Stimulated activated memory B cell treated with anti-CD40 and anti-IgM and Interleukin-4, amounts not matched to agents 10 μg/mL and 1 μg/mL and 100 μg/mL, for 72 hours (primary cell): ENCODE measurements around the gene CRIP1.

ENCODE experiments used
- ATAC-seq: fragments of 150-1000 bp; cut with Tn5 transposase; 2 replicates; pipeline ENCODE4 v1.10.0; 2021
- H3K27ac Mint-ChIP-seq: one replicate; pipeline ENCODE4 v1.8.0; 2022; ENCODE audit warnings: mild to moderate bottlenecking, mixed read lengths
- H3K27me3 Mint-ChIP-seq: one replicate; pipeline ENCODE4 v1.8.0; 2022; ENCODE audit warnings: mixed read lengths
- H3K36me3 Mint-ChIP-seq: one replicate; pipeline ENCODE4 v1.8.0; 2022; ENCODE audit warnings: mixed read lengths
- H3K4me1 Mint-ChIP-seq: one replicate; pipeline ENCODE4 v1.8.0; 2022; ENCODE audit warnings: mixed read lengths
- H3K4me3 Mint-ChIP-seq: one replicate; pipeline ENCODE4 v1.8.0; 2022; ENCODE audit warnings: mild to moderate bottlenecking, moderate library complexity, mixed read lengths
- H3K9me3 Mint-ChIP-seq: one replicate; pipeline ENCODE4 v1.8.0; 2022; ENCODE audit warnings: mixed read lengths

Gene CRIP1

DNA sequence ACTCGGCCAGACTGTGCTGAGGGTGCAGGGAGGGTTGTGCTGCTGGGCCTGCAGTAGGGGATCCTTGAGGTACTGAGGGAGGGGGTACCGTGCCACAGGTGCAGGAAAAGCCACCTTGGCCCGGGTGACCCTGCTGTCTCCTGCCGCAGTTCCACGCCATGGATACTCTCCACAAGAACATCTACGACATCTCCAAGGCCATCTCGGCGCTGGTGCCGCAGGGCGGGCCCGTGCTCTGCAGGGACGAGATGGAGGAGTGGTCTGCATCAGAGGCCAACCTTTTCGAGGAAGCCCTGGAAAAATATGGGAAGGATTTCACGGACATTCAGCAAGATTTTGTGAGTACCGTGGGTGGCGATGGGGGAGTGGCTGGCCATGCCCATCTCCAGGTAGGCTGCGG is 26.1 kb upstream of the CRIP1 start:
- Mint-ChIP-seq H3K36me3 (peaks cover 32% of the 10 kb centered on the region), H3K4me1 (peaks cover 2% of the 10 kb centered on the region), H3K27me3 (no peaks in the 10 kb centered on the region), H3K4me3 (no peak overlapping the region), H3K27ac (no peak overlapping the region), H3K9me3 (no peaks in the 10 kb centered on the region)
- ATAC-seq: no peak

DNA sequence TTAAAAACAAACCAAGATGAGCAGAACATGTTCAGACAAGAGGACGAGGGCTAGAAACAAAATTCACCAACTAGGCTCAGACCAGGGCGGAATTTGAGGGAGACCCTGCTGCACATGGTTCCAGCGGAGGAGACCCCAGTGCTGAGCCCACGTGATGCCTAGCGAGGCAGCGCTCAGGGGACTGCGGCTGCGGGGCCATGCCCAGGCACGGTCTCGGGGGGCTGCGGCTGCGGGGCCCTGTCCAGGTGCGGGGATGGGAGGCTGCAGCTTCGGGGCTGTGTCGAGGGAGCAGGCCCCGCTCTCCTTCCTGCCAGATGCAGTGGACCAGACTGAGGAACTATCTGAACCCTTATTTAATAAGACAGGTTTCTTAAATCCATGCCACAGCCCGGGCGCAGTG is 24.8 kb upstream of the CRIP1 start:
- no peak for ATAC-seq
- Mint-ChIP-seq H3K4me1 (no peaks in the 10 kb centered on the region), H3K27ac (no peak overlapping the region), H3K9me3 (no peaks in the 10 kb centered on the region), H3K4me3 (no peak overlapping the region), H3K36me3 (peaks cover 30% of the 10 kb centered on the region), H3K27me3 (no peaks in the 10 kb centered on the region)

DNA sequence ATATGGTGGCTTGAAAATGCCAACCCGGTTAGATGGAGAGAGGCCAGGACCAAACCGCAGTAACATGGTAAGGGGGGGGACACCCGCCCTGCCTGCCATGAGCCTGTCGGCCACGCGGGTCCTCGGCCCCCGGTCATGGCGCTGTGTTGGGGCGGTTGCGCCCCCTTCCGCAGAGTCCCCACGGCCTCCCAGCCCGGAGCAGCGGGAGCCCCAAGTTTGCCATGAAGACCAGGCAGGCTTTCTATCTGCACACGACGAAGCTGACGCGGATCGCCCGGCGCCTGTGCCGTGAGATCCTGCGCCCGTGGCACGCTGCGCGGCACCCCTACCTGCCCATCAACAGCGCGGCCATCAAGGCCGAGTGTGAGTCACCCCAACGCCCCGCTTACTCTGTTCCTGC is 22.2 kb upstream of the CRIP1 start:
- no peak for ATAC-seq
- H3K4me3 Mint-ChIP-seq: no peak overlapping the region
- no peaks in the 10 kb centered on the region for H3K4me1 Mint-ChIP-seq

GRCh38 chr14:105465209-105466031 is 21.3 kb upstream of the CRIP1 start:
- H3K27me3 Mint-ChIP-seq: no peaks in the 10 kb centered on the region
- no peak for ATAC-seq
- no peak overlapping the region for H3K27ac Mint-ChIP-seq
- no peaks in the 10 kb centered on the region for H3K4me1 Mint-ChIP-seq
- H3K4me3 Mint-ChIP-seq: no peak overlapping the region
- peaks cover 28% of the 10 kb centered on the region for H3K36me3 Mint-ChIP-seq
- H3K9me3 Mint-ChIP-seq: no peaks in the 10 kb centered on the region

More for the DNA sequence above, 22.2 kb upstream of the CRIP1 start:
- no peaks in the 10 kb centered on the region for H3K9me3 Mint-ChIP-seq
- no peak overlapping the region for H3K27ac Mint-ChIP-seq
- H3K27me3 Mint-ChIP-seq: no peaks in the 10 kb centered on the region
- H3K36me3 Mint-ChIP-seq: peaks cover 30% of the 10 kb centered on the region

DNA sequence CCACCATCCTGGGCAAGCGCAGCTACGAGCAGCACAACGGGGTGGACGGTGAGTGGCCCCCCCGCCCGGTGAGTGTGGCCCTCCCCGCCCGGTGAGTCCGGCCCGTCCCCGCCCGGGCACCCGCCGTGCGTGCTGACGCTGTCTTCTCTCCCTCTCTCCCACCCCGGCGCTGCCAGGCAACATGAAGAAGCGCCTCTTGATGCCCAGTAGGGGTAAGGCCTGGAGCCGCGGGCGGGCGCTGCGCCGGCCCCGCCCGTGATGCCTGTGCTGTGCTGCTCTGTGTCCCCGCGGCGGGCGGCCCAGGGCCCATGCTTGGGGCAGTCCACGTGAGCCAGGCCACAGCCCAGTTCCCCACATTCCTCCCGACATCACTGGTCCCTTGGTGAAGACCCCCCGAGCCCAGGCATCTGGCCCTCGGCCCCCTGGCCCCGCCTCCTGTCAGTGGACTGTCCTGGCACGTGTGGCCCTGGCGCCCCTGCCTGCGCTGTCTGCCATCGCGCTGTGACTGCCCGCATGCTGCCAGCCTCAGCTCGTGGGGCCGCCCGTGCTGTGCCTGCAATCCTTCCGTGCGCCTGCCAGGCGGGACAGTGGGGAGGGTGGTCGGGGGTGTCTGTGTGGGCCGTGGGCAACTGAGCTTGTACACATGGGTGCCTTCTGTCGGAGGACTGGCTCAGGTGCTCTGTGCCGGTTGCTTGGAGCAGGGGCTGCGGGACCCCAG is 20.0 kb upstream of the CRIP1 start:
- no peaks in the 10 kb centered on the region for H3K9me3 Mint-ChIP-seq
- peak; percentile 17 for ATAC-seq
- H3K36me3 Mint-ChIP-seq: peaks cover 19% of the 10 kb centered on the region
- no peak overlapping the region for H3K27ac Mint-ChIP-seq
- no peaks in the 10 kb centered on the region for H3K27me3 Mint-ChIP-seq
- H3K4me1 Mint-ChIP-seq: peaks cover 2% of the 10 kb centered on the region
- H3K4me3 Mint-ChIP-seq: no peak overlapping the region

- H3K27ac Mint-ChIP-seq: no peak overlapping the region
These were observed 19.3 kb upstream of the CRIP1 start for GRCh38 chr14:105467249-105467941.

DNA sequence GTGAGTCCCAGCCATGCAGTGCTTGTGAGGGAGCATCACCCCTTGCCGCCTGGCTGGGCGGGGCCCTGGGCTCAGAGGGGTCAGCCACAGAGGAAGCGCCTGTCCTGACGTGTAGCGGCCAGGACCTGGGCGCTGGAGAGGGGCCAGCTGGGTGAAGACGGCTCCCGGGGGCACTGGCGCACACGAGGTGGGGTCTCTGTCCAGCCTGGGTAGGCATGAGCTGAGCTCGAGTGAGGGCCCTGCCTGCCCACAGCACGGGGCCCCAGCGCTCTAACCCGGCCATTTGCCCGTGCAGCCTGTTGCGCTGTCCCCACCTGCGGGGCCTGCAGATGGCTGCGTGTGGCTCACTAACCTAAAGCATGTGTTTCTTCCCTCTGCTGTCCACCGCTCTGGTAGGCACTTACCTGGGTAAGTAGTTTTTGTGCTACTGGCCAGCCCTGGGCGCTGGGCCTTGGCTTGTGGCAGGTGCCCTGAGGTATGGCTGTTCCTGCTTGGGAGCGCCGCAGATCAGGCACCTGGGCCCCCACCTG is 18.7 kb upstream of the CRIP1 start:
- H3K9me3 Mint-ChIP-seq: no peaks in the 10 kb centered on the region
- no peak for ATAC-seq
- peaks cover 13% of the 10 kb centered on the region for H3K36me3 Mint-ChIP-seq
- H3K4me1 Mint-ChIP-seq: peaks cover 11% of the 10 kb centered on the region
- H3K4me3 Mint-ChIP-seq: no peak overlapping the region
- H3K27me3 Mint-ChIP-seq: no peaks in the 10 kb centered on the region
- no peak overlapping the region for H3K27ac Mint-ChIP-seq

More at GRCh38 chr14:105467249-105467941, 19.3 kb upstream of the CRIP1 start:
- H3K9me3 Mint-ChIP-seq: no peaks in the 10 kb centered on the region
- H3K27me3 Mint-ChIP-seq: no peaks in the 10 kb centered on the region
- no peak overlapping the region for H3K4me3 Mint-ChIP-seq
- H3K36me3 Mint-ChIP-seq: peaks cover 17% of the 10 kb centered on the region
- peaks cover 6% of the 10 kb centered on the region for H3K4me1 Mint-ChIP-seq
- no peak for ATAC-seq

- Mint-ChIP-seq H3K27ac (no peak overlapping the region), H3K9me3 (no peaks in the 10 kb centered on the region), H3K4me3 (no peak overlapping the region), H3K36me3 (peaks cover 6% of the 10 kb centered on the region), H3K27me3 (no peaks in the 10 kb centered on the region), H3K4me1 (peaks cover 16% of the 10 kb centered on the region)
- ATAC-seq: no peak
These were observed 18.0 kb upstream of the CRIP1 start for GRCh38 chr14:105468621-105469241.

DNA sequence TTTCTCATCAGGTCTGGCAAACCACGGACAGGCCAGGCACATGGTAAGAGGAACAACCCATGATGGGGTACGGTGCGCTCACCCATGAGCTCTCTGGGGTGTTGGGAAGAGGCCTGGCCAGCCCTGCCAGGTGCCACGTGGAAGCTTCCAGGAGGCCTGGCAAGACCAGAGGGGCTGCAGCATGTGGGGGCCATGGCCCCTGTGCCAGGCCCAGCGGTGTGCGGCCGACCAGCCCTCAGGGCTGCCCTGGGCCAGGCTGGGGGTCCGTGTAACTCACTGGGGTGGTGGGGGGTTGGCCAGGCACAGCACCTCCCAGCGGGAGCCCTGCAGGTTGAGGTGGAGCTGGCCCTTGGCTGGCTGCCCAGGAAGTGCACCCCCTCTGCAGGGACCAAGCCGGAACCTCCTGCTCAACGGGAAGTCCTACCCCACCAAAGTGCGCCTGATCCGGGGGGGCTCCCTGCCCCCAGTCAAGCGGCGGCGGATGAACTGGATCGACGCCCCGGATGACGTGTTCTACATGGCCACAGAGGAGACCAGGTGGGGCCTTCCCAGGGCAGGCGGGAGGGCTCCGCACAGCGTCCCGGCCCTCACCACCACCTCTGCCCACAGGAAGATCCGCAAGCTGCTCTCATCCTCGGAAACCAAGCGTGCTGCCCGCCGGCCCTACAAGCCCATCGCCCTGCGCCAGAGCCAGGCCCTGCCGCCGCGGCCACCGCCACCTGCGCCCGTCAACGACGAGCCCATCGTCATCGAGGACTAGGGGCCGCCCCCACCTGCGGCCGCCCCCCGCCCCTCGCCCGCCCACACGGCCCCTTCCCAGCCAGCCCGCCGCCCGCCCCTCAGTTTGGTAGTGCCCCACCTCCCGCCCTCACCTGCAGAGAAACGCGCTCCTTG is 17.0 kb upstream of the CRIP1 start:
- Mint-ChIP-seq H3K36me3 (peaks cover 5% of the 10 kb centered on the region), H3K27ac (no peak overlapping the region), H3K4me1 (peaks cover 19% of the 10 kb centered on the region), H3K9me3 (no peaks in the 10 kb centered on the region), H3K4me3 (no peak overlapping the region), H3K27me3 (no peaks in the 10 kb centered on the region)
- no peak for ATAC-seq

DNA sequence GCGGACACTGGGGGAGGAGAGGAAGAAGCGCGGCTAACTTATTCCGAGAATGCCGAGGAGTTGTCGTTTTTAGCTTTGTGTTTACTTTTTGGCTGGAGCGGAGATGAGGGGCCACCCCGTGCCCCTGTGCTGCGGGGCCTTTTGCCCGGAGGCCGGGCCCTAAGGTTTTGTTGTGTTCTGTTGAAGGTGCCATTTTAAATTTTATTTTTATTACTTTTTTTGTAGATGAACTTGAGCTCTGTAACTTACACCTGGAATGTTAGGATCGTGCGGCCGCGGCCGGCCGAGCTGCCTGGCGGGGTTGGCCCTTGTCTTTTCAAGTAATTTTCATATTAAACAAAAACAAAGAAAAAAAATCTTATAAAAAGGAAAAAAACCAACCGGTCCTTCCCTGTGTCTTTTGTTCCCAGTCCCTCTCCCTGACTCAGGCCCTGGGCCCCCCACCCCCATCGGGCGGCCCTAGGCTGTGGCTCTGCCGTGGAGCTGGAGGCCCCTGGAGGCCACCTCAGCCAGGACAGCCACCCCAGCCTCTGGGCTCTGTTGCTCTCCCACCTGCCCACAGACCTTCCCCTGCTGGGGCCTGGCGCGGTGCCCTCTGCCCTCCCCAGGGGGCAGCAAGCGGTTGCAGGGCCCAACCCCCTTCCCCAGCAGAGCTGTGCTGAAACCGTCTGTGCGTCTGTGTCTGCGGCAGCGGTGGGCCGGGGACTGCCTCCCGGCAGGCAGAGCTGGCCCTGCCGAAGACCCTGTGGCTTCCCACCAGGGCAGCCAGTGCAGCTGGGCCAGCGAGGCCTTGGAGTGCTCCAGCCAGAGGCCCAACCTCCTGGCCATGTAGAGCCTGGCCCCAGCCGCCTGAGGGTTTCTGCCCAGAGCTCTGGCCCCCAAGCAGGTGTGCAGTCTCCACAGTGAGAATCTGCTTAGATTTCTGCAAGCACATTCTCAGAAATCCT is 16.1 kb upstream of the CRIP1 start:
- Mint-ChIP-seq H3K9me3 (no peaks in the 10 kb centered on the region), H3K27ac (no peak overlapping the region), H3K27me3 (no peaks in the 10 kb centered on the region), H3K36me3 (peaks cover under 1% of the 10 kb centered on the region), H3K4me1 (peaks cover 19% of the 10 kb centered on the region), H3K4me3 (no peak overlapping the region)
- ATAC-seq: no peak

DNA sequence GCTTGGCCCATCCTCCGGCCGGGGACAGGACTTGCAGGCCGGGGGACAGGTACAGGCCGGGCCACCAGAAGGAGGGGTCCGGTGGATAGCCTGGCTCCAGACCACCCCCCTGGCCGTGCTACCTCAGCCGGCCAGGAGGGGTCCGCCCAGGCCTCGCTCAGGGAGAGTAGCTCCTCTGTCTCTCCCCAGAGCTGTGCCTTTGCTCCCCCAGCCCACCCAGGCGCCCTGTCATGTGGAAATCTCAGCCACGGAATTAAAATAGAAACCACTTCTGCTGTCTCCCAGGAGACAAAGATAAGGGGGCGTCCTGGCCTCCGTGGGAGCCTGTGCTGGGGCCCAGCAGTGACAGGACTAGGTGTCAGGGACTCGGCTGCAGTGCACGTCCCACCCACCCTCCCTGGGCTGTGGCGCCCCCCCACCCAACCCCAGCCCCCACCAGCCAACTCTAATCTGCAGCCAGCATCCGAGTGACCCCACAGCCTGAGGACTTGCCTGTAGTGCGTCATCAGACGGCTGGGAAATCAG is 15.3 kb upstream of the CRIP1 start:
- H3K9me3 Mint-ChIP-seq: no peaks in the 10 kb centered on the region
- ATAC-seq: no peak
- no peak overlapping the region for H3K27ac Mint-ChIP-seq
- H3K4me1 Mint-ChIP-seq: peaks cover 19% of the 10 kb centered on the region
- H3K36me3 Mint-ChIP-seq: no peaks in the 10 kb centered on the region
- H3K4me3 Mint-ChIP-seq: no peak overlapping the region
- H3K27me3 Mint-ChIP-seq: no peaks in the 10 kb centered on the region

- Mint-ChIP-seq H3K27me3 (peaks cover under 1% of the 10 kb centered on the region), H3K27ac (no peak overlapping the region), H3K4me1 (peaks cover 25% of the 10 kb centered on the region), H3K9me3 (no peaks in the 10 kb centered on the region), H3K36me3 (no peaks in the 10 kb centered on the region), H3K4me3 (no peak overlapping the region)
- no peak for ATAC-seq
These were observed 14.7 kb upstream of the CRIP1 start for GRCh38 chr14:105471823-105472485.
